ENCODE data around the gene C7orf33. TPM values are rescaled to one million over a fixed set of nuclear protein-coding genes. Genes with fewer than 3 reads are reported as not detected.

Gene C7orf33
- total and polyA plus RNA-seq, 2 of the 8 experiments (the other 6 are each of a cell fraction or from before 2014, with no cell fraction given), result not detected

GRCh38 chr7:148625342-148625741, 34.8 kb downstream of the C7orf33 start:
- H3K18ac ChIP-seq (ENCODE audit: extremely low read depth, low read length), result no peak overlapping the region
- CTCF ChIA-PET (ENCODE audit: partially characterized antibody), result interaction anchor here (1.1 to 4.9 kb wide), 6 partner anchors 10 to 210 kb away, joined by 3 to 26 read pairs (median 4); no protein-coding TSS in a partner anchor
- no peak overlapping the region for H2BK20ac ChIP-seq (ENCODE audit: low read length)
- no peak overlapping the region for H2BK5ac ChIP-seq (ENCODE audit: low read depth, low read length)
- H2BK12ac ChIP-seq (ENCODE audit: low read depth, low read length), result no peak overlapping the region
- POLR2A ChIA-PET (ENCODE audit: partially characterized antibody), result interaction anchor here (0.6 kb wide), 1 partner anchor 238 kb away, joined by 3 read pairs; no protein-coding TSS in a partner anchor
- H3K4ac ChIP-seq (replicated peaks; ENCODE audit: insufficient read length, low read depth, low read length), result no peak overlapping the region
- no peak overlapping the region for H3K23ac ChIP-seq (ENCODE audit: insufficient read length)
- H3K14ac ChIP-seq (ENCODE audit: insufficient read length), result no peak overlapping the region
- 87% methylated on average over 3 of the region's 3 CpGs; no CpG with 5 or more reads in 1 of the 2 experiments for WGBS, 2 experiments (ENCODE audit: extremely low coverage in 1 of 2, insufficient coverage in 1 of 2, insufficient read length in 1 of 2, insufficient replicate concordance in 2 of 2, low coverage in 1 of 2, low lambda C conversion rate in 2 of 2, missing lambda C conversion rate in 1 of 2)
- no peak overlapping the region for H2AK5ac ChIP-seq (ENCODE audit: low read depth, low read length)
- no peak overlapping the region for H3K4me3 ChIP-seq (ENCODE audit: extremely low read depth in 1 of 4, insufficient read depth in 2 of 4, low read depth in 3 of 4, low read length in 4 of 4)
- H3K79me1 ChIP-seq (ENCODE audit: low read depth, low read length), result no peaks in the 10 kb centered on the region
- no peaks in the 10 kb centered on the region for H3K27me3 ChIP-seq (replicated peaks in 1 of 4; ENCODE audit: control insufficient read depth in 3 of 4, extremely low read depth in 1 of 4, insufficient read depth in 3 of 4, low read length in 3 of 4)
- no peak overlapping the region for H3K4me2 ChIP-seq (ENCODE audit: insufficient read depth in 1 of 2, low read depth in 2 of 2, low read length in 2 of 2)
- H4K91ac ChIP-seq (replicated peaks; ENCODE audit: insufficient read length, low read length), result no peak overlapping the region
- no peaks in the 10 kb centered on the region for H3K9me3 ChIP-seq (ENCODE audit: insufficient read depth in 2 of 2, low read depth in 1 of 2, low read length in 1 of 2)
- no peak overlapping the region for H3K9ac ChIP-seq (replicated peaks in 1 of 4; ENCODE audit: extremely low read depth in 1 of 4, low read depth in 3 of 4, low read length in 3 of 4)
- no peak overlapping the region for H4K5ac ChIP-seq (ENCODE audit: insufficient read length, low read depth, low read length)
- no peak overlapping the region for H2AFZ ChIP-seq (ENCODE audit: low read length)
- H3K79me2 ChIP-seq (ENCODE audit: control insufficient read depth in 1 of 2, insufficient read depth in 2 of 2, low read length in 2 of 2), result no peaks in the 10 kb centered on the region
- no peak overlapping the region for H4K8ac ChIP-seq (ENCODE audit: extremely low read depth, insufficient read depth, low read length)
- peaks cover 0 to 7% (median 3%) of the 10 kb centered on the region in 4 experiments; a peak in 3 of 7 replicates for H3K4me1 ChIP-seq (replicated peaks in 1 of 4; ENCODE audit: control insufficient read depth in 3 of 4, insufficient read depth in 4 of 4, low read length in 3 of 4)
- H2BK15ac ChIP-seq (ENCODE audit: low read length), result no peak overlapping the region
- H3K56ac ChIP-seq (replicated peaks; ENCODE audit: insufficient read length, low read depth, low read length), result no peak overlapping the region
- no peaks in the 10 kb centered on the region; the same call in 1 of the 2 replicates for H3K23me2 ChIP-seq (ENCODE audit: low read depth, low read length)
- no peaks in the 10 kb centered on the region for H4K20me1 ChIP-seq (replicated peaks in 1 of 2; ENCODE audit: control insufficient read depth in 1 of 2, insufficient read depth in 2 of 2, low read length in 2 of 2)
- no peak overlapping the region for H3K27ac ChIP-seq (ENCODE audit: low read depth, low read length)
- DNase-seq (ENCODE audit: low read depth in 1 of 2, low spot score in 2 of 2) (no peak), FAIRE-seq (no peak)
- H3K36me3 ChIP-seq (ENCODE audit: control insufficient read depth in 2 of 4, insufficient read depth in 4 of 4, low read length in 3 of 4), result no peaks in the 10 kb centered on the region
- H2BK120ac ChIP-seq (replicated peaks; ENCODE audit: low read depth, low read length), result no peak overlapping the region
- no peak for TF ChIP-seq HDAC2 (IDR thresholded peaks at IDR 0.05; ENCODE audit: borderline replicate concordance in 1 of 2, low read depth in 2 of 2, low read length in 2 of 2)
- no peak for TF ChIP-seq KDM1A (IDR thresholded peaks at IDR 0.05; ENCODE audit: borderline replicate concordance, low read length)
- TF ChIP-seq SIN3A (conservative IDR thresholded peaks at IDR 0.05 in 1 of 2, IDR thresholded peaks at IDR 0.05 in 1 of 2; ENCODE audit: low read depth in 1 of 2, low read length in 2 of 2), result no peak
- no peak for TF ChIP-seq NANOG (IDR thresholded peaks at IDR 0.05; ENCODE audit: insufficient read depth, low read depth, low read length, poor library complexity, severe bottlenecking)
- no peak for TF ChIP-seq KDM4A (IDR thresholded peaks at IDR 0.05; ENCODE audit: low read depth, low read length, severe bottlenecking)
- no peak for TF ChIP-seq TAF7 (optimal IDR thresholded peaks at IDR 0.05; ENCODE audit: borderline replicate concordance, low read depth, low read length)
- no peak for TF ChIP-seq BCL11A (IDR thresholded peaks at IDR 0.05; ENCODE audit: low read depth in 2 of 2, low read length in 2 of 2)
- no peak for TF ChIP-seq SP2 (IDR thresholded peaks at IDR 0.05; ENCODE audit: low read length)
- no peak for TF ChIP-seq TAF1 (IDR thresholded peaks at IDR 0.05; ENCODE audit: low read depth, low read length)
- TF ChIP-seq SRF (IDR thresholded peaks at IDR 0.05; ENCODE audit: low read depth, low read length), result no peak
- TF ChIP-seq CTBP2 (IDR thresholded peaks at IDR 0.05; ENCODE audit: borderline replicate concordance, insufficient read depth, insufficient read length, low read length), result no peak
- no peak for TF ChIP-seq TBP (IDR thresholded peaks at IDR 0.05; ENCODE audit: low read depth, low read length)
- TF ChIP-seq SP4 (IDR thresholded peaks at IDR 0.05; ENCODE audit: low read length), result no peak
- TF ChIP-seq CREB1 (IDR thresholded peaks at IDR 0.05), result no peak

Measured in H1 (cell line).